Measurements from ENCODE around the gene OSGEP. TPM values are rescaled to one million over a fixed set of nuclear protein-coding genes. Genes with fewer than 3 reads are reported as not detected.
A peak's percentile ranks its signal among the peaks of the same experiment; 100 is the strongest.

The OSGEP gene
- total RNA-seq, 1 experiment from 2014 or later = 46.2 TPM

- TF ChIP-seq CTCF (IDR thresholded peaks at IDR 0.05; ENCODE audit: unreplicated experiment) = no peak
- intact Hi-C loops (cut with micrococcal nuclease; ENCODE audit: unreplicated experiment) = no loop called here
- H3K4me1 Mint-ChIP-seq (ENCODE audit: low read depth, unreplicated experiment) = peaks cover 32% of the 10 kb centered on the region
- no peak overlapping the region for H3K27ac Mint-ChIP-seq (ENCODE audit: unreplicated experiment)
- DNase-seq = no peak
- peaks cover 6% of the 10 kb centered on the region for H3K36me3 Mint-ChIP-seq (ENCODE audit: insufficient read depth, unreplicated experiment)
- H3K9me3 Mint-ChIP-seq (ENCODE audit: low read depth, unreplicated experiment) = peaks cover 2% of the 10 kb centered on the region
- no peak overlapping the region for H3K4me3 Mint-ChIP-seq (ENCODE audit: low read depth, unreplicated experiment)
- BruUV-seq (replicated peaks) = no TSS peak
- CTCF ChIA-PET = no interaction called here
- H3K27me3 Mint-ChIP-seq (ENCODE audit: unreplicated experiment) = no peaks in the 10 kb centered on the region
Observed at GRCh38 chr14:20421267-20421666, 33.3 kb downstream of the OSGEP start.

- Mint-ChIP-seq H3K36me3 (ENCODE audit: insufficient read depth, unreplicated experiment) (peaks cover 6% of the 10 kb centered on the region), H3K27me3 (ENCODE audit: unreplicated experiment) (no peaks in the 10 kb centered on the region), H3K4me3 (ENCODE audit: low read depth, unreplicated experiment) (peak overlapping the region; percentile 42), H3K27ac (ENCODE audit: unreplicated experiment) (peak overlapping the region; percentile 60), H3K4me1 (ENCODE audit: low read depth, unreplicated experiment) (peaks cover 30% of the 10 kb centered on the region), H3K9me3 (ENCODE audit: low read depth, unreplicated experiment) (no peaks in the 10 kb centered on the region)
- intact Hi-C loops (cut with micrococcal nuclease; ENCODE audit: unreplicated experiment) = loop anchor here (2.0 to 5.0 kb wide), 5 partner anchors 41 to 263 kb away; partner anchors contain the start of genes PARP2, PIP4P1 and RNASE4
- DNase-seq = no peak
- TF ChIP-seq CTCF (IDR thresholded peaks at IDR 0.05; ENCODE audit: unreplicated experiment) = no peak
- BruUV-seq (replicated peaks) = no TSS peak
- CTCF ChIA-PET = no interaction called here
Observed at GRCh38 chr14:20419419-20419818, 35.2 kb downstream of the OSGEP start.

- no peaks in the 10 kb centered on the region for H3K27me3 Mint-ChIP-seq (ENCODE audit: unreplicated experiment)
- H3K4me1 Mint-ChIP-seq (ENCODE audit: low read depth, unreplicated experiment) = peaks cover 28% of the 10 kb centered on the region
- TF ChIP-seq CTCF (IDR thresholded peaks at IDR 0.05; ENCODE audit: unreplicated experiment) = no peak
- no TSS peak for BruUV-seq (replicated peaks)
- H3K27ac Mint-ChIP-seq (ENCODE audit: unreplicated experiment) = peak overlapping the region; percentile 60
- H3K4me3 Mint-ChIP-seq (ENCODE audit: low read depth, unreplicated experiment) = peak overlapping the region; percentile 42
- CTCF ChIA-PET = no interaction called here
- no peaks in the 10 kb centered on the region for H3K9me3 Mint-ChIP-seq (ENCODE audit: low read depth, unreplicated experiment)
- intact Hi-C loops (cut with micrococcal nuclease; ENCODE audit: unreplicated experiment) = loop anchor here (2.0 to 5.0 kb wide), 5 partner anchors 42 to 264 kb away; partner anchors contain the start of genes PARP2, PIP4P1 and RNASE4
- DNase-seq = peak; percentile 43
- H3K36me3 Mint-ChIP-seq (ENCODE audit: insufficient read depth, unreplicated experiment) = peaks cover 10% of the 10 kb centered on the region
Observed at GRCh38 chr14:20418501-20418909, 36.1 kb downstream of the OSGEP start.

- no peak for DNase-seq
- intact Hi-C loops (cut with micrococcal nuclease; ENCODE audit: unreplicated experiment) = loop anchor here (2.0 to 5.0 kb wide), 5 partner anchors 43 to 265 kb away; partner anchors contain the start of genes PARP2, PIP4P1 and RNASE4
- peak overlapping the region; percentile 60 for H3K27ac Mint-ChIP-seq (ENCODE audit: unreplicated experiment)
- H3K4me1 Mint-ChIP-seq (ENCODE audit: low read depth, unreplicated experiment) = peaks cover 28% of the 10 kb centered on the region
- CTCF ChIA-PET = interaction anchor here (0.6 to 0.9 kb wide), 2 partner anchors 38 to 266 kb away, joined by 3 to 6 read pairs; partner anchors contain the start of gene APEX1
- peaks cover 20% of the 10 kb centered on the region for H3K36me3 Mint-ChIP-seq (ENCODE audit: insufficient read depth, unreplicated experiment)
- peak overlapping the region; percentile 42 for H3K4me3 Mint-ChIP-seq (ENCODE audit: low read depth, unreplicated experiment)
- BruUV-seq (replicated peaks) = no TSS peak
- H3K27me3 Mint-ChIP-seq (ENCODE audit: unreplicated experiment) = no peaks in the 10 kb centered on the region
- no peak for TF ChIP-seq CTCF (IDR thresholded peaks at IDR 0.05; ENCODE audit: unreplicated experiment)
- H3K9me3 Mint-ChIP-seq (ENCODE audit: low read depth, unreplicated experiment) = no peaks in the 10 kb centered on the region
Observed at GRCh38 chr14:20417250-20418186, 37.1 kb downstream of the OSGEP start.
